ENCODE measurements around the gene ASB8.
A peak's percentile ranks its signal among the peaks of the same experiment; 100 is the strongest.
"Not testable (repeated sequence)": the region's sequence is repeated elsewhere in the genome, so short reads cannot be mapped to it uniquely, and the experiment has no call there.

ASB8 gene

GRCh38 chr12:48111312-48111693, 46.0 kb downstream of the ASB8 start:
- H3K27ac ChIP-seq, H3K4me3 ChIP-seq: not testable (repeated sequence)

GRCh38 chr12:48110691-48111311, 46.5 kb downstream of the ASB8 start:
- Histone ChIP-seq H3K27ac (no peak overlapping the region), H3K4me3 (no peak overlapping the region)

- Histone ChIP-seq H3K27ac (no peak overlapping the region), H3K4me3 (no peak overlapping the region)
Measured at GRCh38 chr12:48109424-48109823, 47.9 kb downstream of the ASB8 start.

- H3K4me3 ChIP-seq = peak overlapping the region in 6 of 7 experiments; percentile 79 to 100 (median 96)
- H3K27ac ChIP-seq = peak overlapping the region in 20 of 21 experiments; percentile 91 to 99 (median 97)
Measured at GRCh38 chr12:48106681-48107613, 50.4 kb downstream of the ASB8 start.

- peak within 1 kb of the TSS; percentile 71 to 99 (median 97) for H3K27ac ChIP-seq
- H3K4me3 ChIP-seq = peak within 1 kb of the TSS; percentile 79 to 100 (median 97)
Measured at GRCh38 chr12:48105867-48106680, 51.2 kb downstream of the ASB8 start, which contains the start of gene SENP1. SENP1 (minus strand) TSS chr12:48106079; CDS start chr12:48101472, 4,607 bp downstream.

- peak overlapping the region; percentile 71 to 99 (median 97) for H3K27ac ChIP-seq
- H3K4me3 ChIP-seq = peak overlapping the region; percentile 79 to 100 (median 97)
Measured at GRCh38 chr12:48105321-48105866, 51.9 kb downstream of the ASB8 start.

GRCh38 chr12:48104531-48104930, 52.8 kb downstream of the ASB8 start:
- Histone ChIP-seq H3K4me3 (peak overlapping the region in 3 of 7 experiments; percentile 79 to 98 (median 94)), H3K27ac (peak overlapping the region in 2 of 21 experiments; percentile 94 to 99)

Data from skin epidermis (tissue), 12 donors.